Kidney epithelial cell (primary cell): ENCODE results near the gene KLHL22. TPM values are rescaled to one million over a fixed set of nuclear protein-coding genes. Genes with fewer than 3 reads are reported as not detected.

Experiments
- DNase-seq: peaks from one replicate; pipeline ENCODE4 v3.0.0-alpha.2; 2010; ENCODE audit warnings: low read depth
- H3K27me3 ChIP-seq: 2 replicates; pipeline ENCODE4 v1.6.0; 2011; ENCODE audit warnings: low read length; ENCODE audit not compliant: control insufficient read depth, insufficient read depth
- H3K36me3 ChIP-seq: 2 replicates; pipeline ENCODE4 v1.5.1; 2011; ENCODE audit warnings: low read length; ENCODE audit not compliant: control insufficient read depth, insufficient read depth
- H3K4me3 ChIP-seq: 2 replicates; pipeline ENCODE4 v1.5.1; 2011; ENCODE audit warnings: low read depth, mild to moderate bottlenecking, control low read depth, low read length
- total RNA-seq: library from RNA; depleted of rRNA; stranded (reverse); fragments of >200 nt; gene quantifications from 2 replicates; pipeline ENCODE4 v1.2.3, GENCODE V29; 2015
- TF ChIP-seq, protein P1 (sequence below): IDR thresholded peaks from 2 replicates; pipeline ENCODE4 v1.5.1; 2011; ENCODE audit warnings: mild to moderate bottlenecking, moderate library complexity, low read length, control low read depth, inconsistent platforms; ENCODE audit not compliant: insufficient read depth, poor library complexity, severe bottlenecking

The KLHL22 gene
- total RNA-seq, 1 donor from 2014 or later, result 18.6 TPM

DNA sequence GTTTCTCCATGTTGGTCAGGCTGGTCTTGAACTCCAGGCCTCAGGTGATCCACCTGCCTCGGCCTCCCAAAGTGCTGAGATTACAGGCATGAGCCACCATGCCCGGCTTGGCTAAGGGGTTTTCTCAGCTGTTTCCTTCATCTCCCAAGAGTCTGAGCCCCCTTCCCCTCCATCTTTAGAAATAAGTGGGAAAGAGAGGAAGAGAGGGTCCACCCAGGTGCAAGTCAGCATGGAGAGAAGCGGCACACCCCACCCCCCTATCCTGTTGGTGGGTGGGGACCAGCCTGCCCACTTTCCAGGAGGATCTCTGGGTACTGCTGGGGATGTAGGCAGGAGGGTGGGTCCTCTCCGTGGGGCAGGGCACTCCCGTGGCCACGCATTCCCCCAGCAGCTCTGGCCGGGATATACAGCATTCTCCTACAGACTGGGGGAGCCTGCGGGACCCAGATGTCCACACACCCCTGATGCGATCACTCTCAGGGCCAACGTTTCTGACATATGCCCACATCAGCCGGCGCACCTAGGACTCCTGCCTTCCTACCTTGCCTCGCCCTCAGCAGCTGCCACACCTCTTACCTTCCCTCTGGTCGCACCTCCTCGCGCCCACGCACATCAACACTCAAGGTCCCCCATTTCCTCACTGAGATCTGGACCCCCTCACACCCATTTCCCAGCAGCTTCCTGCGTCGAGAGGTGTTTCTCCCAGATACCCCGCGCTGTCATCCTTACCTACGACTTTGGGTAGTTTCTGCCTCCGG is 66.9 kb downstream of the KLHL22 start:
- Histone ChIP-seq H3K36me3 (no peaks in the 10 kb centered on the region), H3K4me3 (no peak overlapping the region), H3K27me3 (peaks cover 43% of the 10 kb centered on the region)
- TF ChIP-seq, protein P1, sequence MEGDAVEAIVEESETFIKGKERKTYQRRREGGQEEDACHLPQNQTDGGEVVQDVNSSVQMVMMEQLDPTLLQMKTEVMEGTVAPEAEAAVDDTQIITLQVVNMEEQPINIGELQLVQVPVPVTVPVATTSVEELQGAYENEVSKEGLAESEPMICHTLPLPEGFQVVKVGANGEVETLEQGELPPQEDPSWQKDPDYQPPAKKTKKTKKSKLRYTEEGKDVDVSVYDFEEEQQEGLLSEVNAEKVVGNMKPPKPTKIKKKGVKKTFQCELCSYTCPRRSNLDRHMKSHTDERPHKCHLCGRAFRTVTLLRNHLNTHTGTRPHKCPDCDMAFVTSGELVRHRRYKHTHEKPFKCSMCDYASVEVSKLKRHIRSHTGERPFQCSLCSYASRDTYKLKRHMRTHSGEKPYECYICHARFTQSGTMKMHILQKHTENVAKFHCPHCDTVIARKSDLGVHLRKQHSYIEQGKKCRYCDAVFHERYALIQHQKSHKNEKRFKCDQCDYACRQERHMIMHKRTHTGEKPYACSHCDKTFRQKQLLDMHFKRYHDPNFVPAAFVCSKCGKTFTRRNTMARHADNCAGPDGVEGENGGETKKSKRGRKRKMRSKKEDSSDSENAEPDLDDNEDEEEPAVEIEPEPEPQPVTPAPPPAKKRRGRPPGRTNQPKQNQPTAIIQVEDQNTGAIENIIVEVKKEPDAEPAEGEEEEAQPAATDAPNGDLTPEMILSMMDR, result no peak
- DNase-seq, result no peak

- peaks cover 44% of the 10 kb centered on the region for H3K27me3 ChIP-seq
- no peaks in the 10 kb centered on the region for H3K36me3 ChIP-seq
- DNase-seq, result no peak
- TF ChIP-seq, protein P1, result no peak
- H3K4me3 ChIP-seq, result no peak overlapping the region
Observed at GRCh38 chr22:20427945-20428417, 67.6 kb downstream of the KLHL22 start.

DNA sequence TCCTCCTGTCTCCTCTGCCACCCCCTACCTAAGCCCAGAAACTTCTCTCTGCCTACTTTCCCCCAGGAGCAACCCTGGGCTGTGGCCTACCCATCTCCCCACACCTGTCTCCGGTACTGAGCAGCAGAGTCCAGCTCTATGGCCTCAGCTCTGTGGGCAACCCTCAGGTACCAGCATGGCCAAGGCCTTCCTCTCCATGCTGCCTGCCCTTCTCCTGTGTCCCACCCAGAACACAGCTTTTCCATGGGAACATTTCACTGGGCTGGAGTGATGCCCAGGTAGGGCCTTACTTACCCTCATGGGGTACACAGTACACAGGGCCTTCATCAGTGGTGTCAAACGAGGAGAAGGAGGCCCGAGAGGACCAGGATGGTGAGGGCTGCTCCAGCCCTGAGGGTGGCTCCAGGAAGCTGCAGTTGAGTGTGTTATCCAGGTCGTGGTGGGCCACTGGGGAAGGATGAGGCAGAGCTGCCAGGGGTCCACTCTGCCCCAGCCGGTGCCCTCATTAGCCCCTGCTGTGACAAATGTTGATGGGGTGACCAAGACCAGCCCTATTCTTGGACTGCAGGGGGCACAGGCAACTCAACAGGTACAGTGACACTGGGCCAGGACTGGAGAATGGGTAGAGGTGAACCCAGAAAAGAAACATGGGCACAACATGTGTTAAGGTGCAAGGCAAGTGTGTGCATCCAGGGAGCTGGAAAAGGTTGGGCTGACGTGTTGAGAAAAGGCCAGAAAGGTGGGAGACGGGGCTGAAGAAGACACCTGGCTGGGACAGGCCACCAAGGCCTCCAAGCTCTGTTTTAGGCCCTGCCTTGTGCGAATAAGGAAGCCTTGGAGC is 68.3 kb downstream of the KLHL22 start:
- no peak overlapping the region for H3K4me3 ChIP-seq
- H3K27me3 ChIP-seq, result peaks cover 44% of the 10 kb centered on the region
- no peaks in the 10 kb centered on the region for H3K36me3 ChIP-seq
- TF ChIP-seq, protein P1, result no peak
- DNase-seq, result no peak

DNA sequence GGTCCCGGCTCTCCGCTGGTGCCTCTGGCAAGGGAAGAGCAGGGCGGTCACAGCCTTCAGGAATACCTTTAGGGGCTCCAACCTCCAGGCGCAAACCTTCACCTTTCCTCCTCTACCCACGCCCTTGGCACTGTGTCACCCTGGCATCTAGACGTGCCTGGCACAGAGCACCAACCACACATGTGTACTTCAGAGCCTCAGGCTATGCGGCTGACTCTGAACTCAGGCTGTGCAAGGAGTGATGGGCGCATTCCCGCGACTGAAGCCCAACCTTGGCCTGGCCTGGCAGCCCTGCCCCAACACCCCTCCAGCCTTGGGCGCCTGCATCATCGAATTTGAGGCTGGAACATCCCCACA is 69.4 kb downstream of the KLHL22 start:
- Histone ChIP-seq H3K4me3 (no peak overlapping the region), H3K27me3 (peaks cover 37% of the 10 kb centered on the region), H3K36me3 (no peaks in the 10 kb centered on the region)
- no peak for DNase-seq
- TF ChIP-seq, protein P1, result no peak

DNA sequence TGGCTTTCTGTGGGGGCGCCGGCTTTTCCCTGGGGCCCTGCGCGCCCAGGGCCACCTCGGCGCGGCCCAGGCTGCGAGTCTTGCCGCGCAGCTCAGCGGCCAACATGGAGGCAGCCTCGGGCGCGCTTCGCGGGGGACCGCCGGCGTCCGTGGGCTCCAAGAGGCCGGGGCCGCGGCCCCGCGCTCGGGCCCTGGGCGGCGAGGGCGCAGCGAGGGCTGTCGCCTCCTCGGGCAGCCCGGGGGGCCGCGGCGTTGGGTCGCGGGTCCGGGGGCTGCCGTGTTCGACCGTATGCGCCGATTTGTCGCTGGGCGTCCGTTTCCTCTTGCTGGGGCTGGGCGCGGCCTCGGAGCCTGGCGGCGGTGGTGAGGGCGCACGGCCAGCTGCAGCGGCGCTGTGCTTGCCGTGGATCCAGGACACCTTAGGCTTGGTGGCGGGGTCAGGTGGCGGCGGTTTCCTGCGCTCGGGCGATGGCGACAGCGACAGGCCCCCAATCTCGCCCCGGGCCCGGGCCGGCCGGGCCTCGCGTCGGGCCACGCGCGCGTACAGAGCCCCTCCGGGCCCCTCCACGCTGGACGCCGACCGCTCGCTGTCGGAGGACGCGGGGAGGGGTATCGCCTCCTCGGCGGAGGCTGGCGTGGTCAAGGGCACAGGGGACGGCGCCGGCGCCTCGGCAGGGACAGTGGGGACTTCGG is 69.9 kb downstream of the KLHL22 start:
- no peak for DNase-seq
- Histone ChIP-seq H3K27me3 (peaks cover 32% of the 10 kb centered on the region), H3K4me3 (no peak overlapping the region), H3K36me3 (no peaks in the 10 kb centered on the region)
- TF ChIP-seq, protein P1, result no peak
